Stimulated activated naive CD8-positive, alpha-beta T cell treated with anti-CD3 and anti-CD28 coated beads, Interleukin-15, Interleukin-2, amounts not matched to agents 100 ng/mL and 50 ng/mL, for 24 hours (primary cell): ENCODE results near the gene PATE2.

ENCODE experiments used
- H3K27ac Mint-ChIP-seq: one replicate; pipeline ENCODE4 v1.8.0; 2021; ENCODE audit warnings: mild to moderate bottlenecking, mixed read lengths
- H3K27me3 Mint-ChIP-seq: one replicate; pipeline ENCODE4 v1.8.0; 2021; ENCODE audit warnings: mixed read lengths
- H3K36me3 Mint-ChIP-seq: one replicate; pipeline ENCODE4 v1.8.0; 2021; ENCODE audit warnings: low read depth, mixed read lengths
- H3K4me1 Mint-ChIP-seq: one replicate; pipeline ENCODE4 v1.8.0; 2021; ENCODE audit warnings: low read depth, mixed read lengths
- H3K4me3 Mint-ChIP-seq: one replicate; pipeline ENCODE4 v1.8.0; 2021; ENCODE audit warnings: mild to moderate bottlenecking, mixed read lengths
- H3K9me3 Mint-ChIP-seq: one replicate; pipeline ENCODE4 v1.8.0; 2021; ENCODE audit warnings: mixed read lengths

PATE2 gene

DNA sequence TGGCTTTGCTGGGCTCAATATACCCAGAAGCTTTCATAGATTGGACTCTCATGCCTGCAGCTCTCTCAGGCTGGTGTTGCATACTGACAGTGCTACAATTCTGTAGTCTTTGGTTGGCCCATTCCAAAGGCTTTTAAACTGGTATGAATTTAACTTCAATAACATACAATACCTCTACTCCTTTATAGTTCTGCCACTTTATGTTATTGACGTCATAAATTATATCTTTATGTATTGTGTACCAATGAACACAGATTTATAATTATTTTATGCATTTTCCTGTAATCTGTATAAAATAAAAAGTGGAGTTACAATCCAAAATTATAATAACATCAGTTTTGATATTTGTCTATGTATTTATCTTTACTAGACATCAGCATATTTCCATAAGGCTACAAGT, 16.2 kb downstream of the PATE2 start:
- Mint-ChIP-seq H3K27me3 (peaks cover 15% of the 10 kb centered on the region), H3K27ac (no peak overlapping the region)

DNA sequence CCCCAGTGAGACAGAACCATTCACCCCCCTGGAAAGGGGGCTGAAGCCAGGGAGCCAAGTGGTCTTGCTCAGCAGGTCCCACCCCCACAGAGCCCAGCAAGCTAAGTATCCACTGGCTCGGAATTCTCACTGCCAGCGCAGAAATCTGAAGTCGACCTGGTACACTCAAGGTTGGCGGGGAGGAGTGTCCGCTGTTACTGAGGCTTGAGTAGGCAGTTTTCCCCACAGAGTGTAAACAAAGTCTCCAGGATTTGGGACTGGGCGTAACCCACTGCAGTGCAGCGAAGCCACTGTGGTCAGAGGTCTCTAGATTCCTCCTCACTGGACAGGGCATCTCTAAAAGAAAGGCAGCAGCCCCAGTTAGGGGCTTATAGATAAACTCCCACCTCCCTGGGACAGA, 22.6 kb downstream of the PATE2 start:
- Mint-ChIP-seq H3K27ac (no peak overlapping the region), H3K4me3 (no peak overlapping the region), H3K36me3 (no peaks in the 10 kb centered on the region), H3K27me3 (peaks cover 20% of the 10 kb centered on the region), H3K4me1 (no peaks in the 10 kb centered on the region), H3K9me3 (peaks cover 9% of the 10 kb centered on the region)

More for the DNA sequence above, 16.2 kb downstream of the PATE2 start:
- Mint-ChIP-seq H3K9me3 (peaks cover 4% of the 10 kb centered on the region), H3K4me1 (no peaks in the 10 kb centered on the region), H3K4me3 (no peak overlapping the region), H3K36me3 (no peaks in the 10 kb centered on the region)

DNA sequence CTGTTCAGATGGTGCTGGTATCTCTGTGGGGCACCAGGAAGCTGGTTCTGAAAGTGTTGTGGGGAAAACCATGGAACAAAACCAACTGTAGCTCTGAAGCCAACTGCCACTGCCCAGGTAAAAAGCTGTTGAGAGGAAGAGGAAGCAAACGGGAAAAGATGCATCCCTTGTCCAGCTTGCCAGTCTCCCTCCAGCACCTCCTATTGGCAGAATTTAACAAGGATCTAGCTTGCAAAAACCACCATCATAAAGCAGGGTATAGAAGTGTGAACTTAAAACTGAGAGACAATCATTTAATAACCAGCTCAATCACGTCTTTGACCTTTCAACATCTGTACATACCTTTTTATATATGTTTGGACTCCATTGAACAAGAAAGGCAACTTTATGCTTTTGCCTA, 28.0 kb downstream of the PATE2 start:
- no peaks in the 10 kb centered on the region for H3K4me1 Mint-ChIP-seq
- H3K27me3 Mint-ChIP-seq: peaks cover 24% of the 10 kb centered on the region
- no peaks in the 10 kb centered on the region for H3K9me3 Mint-ChIP-seq
- no peak overlapping the region for H3K27ac Mint-ChIP-seq
- H3K36me3 Mint-ChIP-seq: no peaks in the 10 kb centered on the region
- no peak overlapping the region for H3K4me3 Mint-ChIP-seq

DNA sequence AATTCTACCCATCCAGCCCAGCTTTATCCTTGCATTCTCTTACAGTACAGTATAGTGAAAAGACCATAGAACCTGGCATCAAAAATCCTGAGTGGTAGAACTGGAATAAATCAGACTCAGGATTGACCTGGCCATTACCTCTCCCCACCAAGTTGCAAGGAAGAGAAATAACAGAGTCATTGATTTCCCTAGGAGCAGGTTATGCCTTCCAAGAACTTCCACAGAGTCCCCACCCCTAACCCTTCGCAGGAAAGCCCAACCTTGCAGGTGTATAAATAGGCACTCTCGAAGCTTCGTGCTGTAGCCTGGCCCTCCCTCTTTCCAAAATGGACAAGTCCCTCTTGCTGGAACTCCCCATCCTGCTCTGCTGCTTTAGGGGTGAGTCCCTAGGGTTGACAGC, 32.6 kb downstream of the PATE2 start, which contains the start of gene PATE1:
Gene PATE1 (plus strand): TSS at position 301 of the 400 bp plus-strand sequence. CDS start 26 bp downstream, at position 327.
- Mint-ChIP-seq H3K9me3 (no peaks in the 10 kb centered on the region), H3K4me3 (no peak within 1 kb of the TSS), H3K27me3 (peaks cover 15% of the 10 kb centered on the region), H3K36me3 (no peaks in the 10 kb centered on the region), H3K27ac (no peak within 1 kb of the TSS), H3K4me1 (no peaks in the 10 kb centered on the region)

DNA sequence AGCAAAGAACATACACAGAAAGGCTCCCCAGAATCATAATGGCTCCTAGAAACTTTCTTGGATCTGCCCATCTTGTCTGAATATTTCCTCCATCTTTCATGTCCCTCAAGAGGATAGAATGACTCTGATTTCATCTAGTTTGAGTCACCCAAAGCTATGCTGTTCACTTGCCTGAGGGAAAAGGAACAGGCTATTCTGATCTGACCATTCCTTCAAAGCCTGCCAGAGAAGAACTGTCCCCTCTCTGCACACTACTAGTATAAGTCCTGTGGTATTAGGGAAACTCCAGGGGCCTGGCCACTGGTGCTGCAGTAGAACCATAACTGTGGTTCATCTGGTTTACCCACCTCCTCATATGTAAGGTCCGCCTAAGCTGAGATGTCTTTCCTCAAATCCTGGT, 34.9 kb downstream of the PATE2 start:
- Mint-ChIP-seq H3K27me3 (peaks cover 6% of the 10 kb centered on the region), H3K4me3 (no peak overlapping the region), H3K4me1 (no peaks in the 10 kb centered on the region), H3K36me3 (no peaks in the 10 kb centered on the region), H3K9me3 (no peaks in the 10 kb centered on the region), H3K27ac (no peak overlapping the region)

DNA sequence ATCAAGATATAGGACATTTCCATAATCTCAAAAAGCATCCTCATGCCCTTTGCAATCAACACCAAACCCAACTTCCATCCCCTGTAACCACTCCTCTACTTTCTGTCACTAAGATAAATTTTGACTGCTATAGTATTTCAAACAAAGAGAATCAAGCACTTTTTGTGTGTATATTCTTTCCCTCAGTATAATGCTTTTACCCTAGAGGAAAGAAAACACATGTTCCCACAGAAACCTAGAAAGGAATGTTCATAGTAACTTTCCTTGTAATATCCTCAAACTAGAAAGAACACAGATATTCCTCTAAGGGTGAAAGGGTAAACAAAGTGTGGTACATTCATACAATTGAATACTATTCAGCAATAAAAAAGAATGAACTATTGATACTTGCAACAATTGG, 38.0 kb downstream of the PATE2 start:
- no peaks in the 10 kb centered on the region for H3K36me3 Mint-ChIP-seq
- H3K4me1 Mint-ChIP-seq: no peaks in the 10 kb centered on the region
- peaks cover 12% of the 10 kb centered on the region for H3K9me3 Mint-ChIP-seq
- no peak overlapping the region for H3K27ac Mint-ChIP-seq
- no peak overlapping the region for H3K4me3 Mint-ChIP-seq
- peaks cover 6% of the 10 kb centered on the region for H3K27me3 Mint-ChIP-seq

DNA sequence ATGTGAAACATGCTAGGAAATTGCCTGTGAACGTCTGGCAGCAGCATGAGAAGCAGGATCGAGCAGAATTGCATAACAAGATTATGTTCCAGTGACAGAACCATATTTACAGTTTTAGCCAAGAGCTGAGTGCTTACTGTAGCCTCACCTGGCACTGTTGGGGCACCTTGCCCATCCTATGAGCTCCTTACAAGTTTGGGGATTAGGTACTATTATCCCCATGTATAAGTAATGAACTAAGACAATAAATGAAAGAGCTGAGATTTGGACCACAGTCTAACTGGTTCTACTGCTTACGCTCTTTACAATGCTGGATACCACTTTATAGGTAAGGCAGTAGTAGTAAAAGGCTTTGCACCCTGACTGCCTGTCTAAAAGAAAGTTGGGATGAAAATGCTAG, 49.7 kb downstream of the PATE2 start:
- no peaks in the 10 kb centered on the region for H3K36me3 Mint-ChIP-seq
- no peak overlapping the region for H3K27ac Mint-ChIP-seq
- no peak overlapping the region for H3K4me3 Mint-ChIP-seq
- H3K4me1 Mint-ChIP-seq: no peaks in the 10 kb centered on the region
- H3K9me3 Mint-ChIP-seq: no peaks in the 10 kb centered on the region
- H3K27me3 Mint-ChIP-seq: peaks cover 18% of the 10 kb centered on the region
